DMS79 (cell line): ENCODE data around the gene PARP9.

ENCODE experiments used
- DNase-seq: peaks from one replicate; lab custom pipeline; 2025; lab: John Stamatoyannopoulos, UW

The PARP9 gene

GRCh38 chr3:122484985-122485384 is 79.1 kb downstream of the PARP9 start:
- DNase-seq, result no peak

DNA sequence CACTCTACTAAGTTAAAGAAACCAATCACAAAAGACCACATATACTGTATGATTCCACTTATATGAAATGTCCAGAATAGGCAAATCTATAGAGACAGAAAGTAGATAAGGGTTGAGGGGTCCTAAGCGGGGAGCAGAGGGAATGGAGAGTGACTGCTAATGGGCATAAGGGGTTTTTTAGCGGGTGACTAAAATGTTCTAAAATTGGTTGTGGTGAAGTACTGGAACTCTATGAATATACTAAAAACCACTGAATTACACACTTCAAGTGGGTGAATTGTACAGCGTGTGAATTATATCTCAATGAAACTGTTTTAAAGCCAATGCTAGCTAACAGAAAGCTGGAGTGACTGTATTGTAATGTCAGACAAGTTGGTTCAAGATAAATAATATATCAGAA is 82.7 kb downstream of the PARP9 start:
- DNase-seq, result no peak
